HepG2 (cell line): ENCODE measurements around the gene CST8. TPM values are rescaled to one million over a fixed set of nuclear protein-coding genes. Genes with fewer than 3 reads are reported as not detected.

Source experiments
- ATAC-seq: fragments of 200-7000 bp; cut with Tn5 transposase; 3 replicates; pipeline ENCODE4 v1.9.1; 2020; ENCODE audit warnings: mild to moderate bottlenecking, moderate library complexity
- BruUV-seq: library from RNA; stranded (reverse); fragments of 400-500 nt; replicated peaks from 2 replicates; lab custom pipeline; 2021; lab: Mats Ljungman, UMichigan
- CTCF ChIA-PET: fragments of 300-600 bp; formaldehyde crosslinking; extraction: SDS; loops from one replicate; lab custom pipeline; 2021; ENCODE audit warnings: low total read pairs, inconsistent platforms, low intra/inter-chr PET ratio; lab: Yijun Ruan, JAX
- POLR2A ChIA-PET: fragments of 350-600 bp; sonication (Branson Sonifier 250); formaldehyde crosslinking; loops from one replicate; lab custom pipeline; 2020; ENCODE audit warnings: antibody characterized with exemption, inconsistent platforms; lab: Yijun Ruan, JAX
- DNase-seq: peaks from one replicate; pipeline ENCODE4 v3.0.0-alpha.2; 2015; ENCODE audit warnings: low spot score
- FAIRE-seq: peaks from 3 replicates; lab custom pipeline; 2011; peaks lifted over from hg19 to GRCh38; lab: Jason Lieb, UNC
- H2AFZ ChIP-seq: one replicate; pipeline ENCODE4 v1.6.1; 2011; ENCODE audit warnings: low read length, inconsistent platforms
- H3K27ac ChIP-seq: fragments of 300-600 bp; 3 replicates; pipeline ENCODE4 v1.8.0; 2011; ENCODE audit warnings: mixed run types, mild to moderate bottlenecking, mixed read lengths, low read length, inconsistent platforms; ENCODE audit not compliant: insufficient read depth; ENCODE audit errors: extremely low read length
- H3K27me3 ChIP-seq, 2 experiments: fragments of 200-600 bp in 1 of 2; 2 replicates in 1 of 2; 3 replicates in 1 of 2; pipeline versions ENCODE4 v1.6.0 to v1.8.0; 2011; ENCODE audit warnings: low read length in 2 of 2, mild to moderate bottlenecking in 2 of 2, moderate library complexity in 2 of 2, inconsistent platforms in 1 of 2; ENCODE audit not compliant: insufficient read depth in 2 of 2, control insufficient read depth in 1 of 2
- H3K36me3 ChIP-seq, 2 experiments: fragments of 200-600 bp in 1 of 2; replicated peaks in 1 of 2; 2 replicates in 1 of 2; 3 replicates in 1 of 2; pipeline versions ENCODE4 v1.5.1 to v1.8.0; 2011; ENCODE audit warnings: low read length in 2 of 2, inconsistent platforms in 1 of 2; ENCODE audit not compliant: insufficient read depth in 2 of 2, control insufficient read depth in 1 of 2
- H3K4me1 ChIP-seq: 2 replicates; pipeline ENCODE4 v1.5.1; 2012; ENCODE audit warnings: low read length, inconsistent platforms; ENCODE audit not compliant: insufficient read depth
- H3K4me2 ChIP-seq: 2 replicates; pipeline ENCODE4 v1.6.0; 2011; ENCODE audit warnings: low read depth, low read length, inconsistent platforms
- H3K4me3 ChIP-seq, 3 experiments: fragments of 200-600 bp in 1 of 3; sonication (generic), shearing (Covaris generic) in 1 of 3; replicated peaks in 1 of 3; 2 replicates each; pipeline ENCODE4 v1.5.1; 2011 to 2016; ENCODE audit warnings: low read length in 3 of 3, inconsistent platforms in 2 of 3, low read depth in 2 of 3, mild to moderate bottlenecking in 2 of 3, control low read depth in 1 of 3, mixed read lengths in 1 of 3; ENCODE audit not compliant: insufficient read depth in 1 of 3
- H3K79me2 ChIP-seq: one replicate; pipeline ENCODE4 v1.6.1; 2011; ENCODE audit warnings: low read length, inconsistent platforms; ENCODE audit not compliant: insufficient read depth
- H3K9ac ChIP-seq: 2 replicates; pipeline ENCODE4 v1.6.0; 2011; ENCODE audit warnings: mild to moderate bottlenecking, low read depth, low read length, inconsistent platforms; ENCODE audit not compliant: insufficient read depth
- H3K9me3 ChIP-seq: 2 replicates; pipeline ENCODE4 v1.5.1; 2012; ENCODE audit warnings: mild to moderate bottlenecking, low read length
- H4K20me1 ChIP-seq: 2 replicates; pipeline ENCODE4 v1.6.0; 2011; ENCODE audit warnings: inconsistent platforms, mild to moderate bottlenecking, low read length, moderate library complexity; ENCODE audit not compliant: insufficient read depth
- DMTF1 ChIP-seq: sonication (generic); formaldehyde crosslinking; IDR thresholded peaks from 2 replicates; pipeline ENCODE4 v1.4.0; 2020; ENCODE audit warnings: mild to moderate bottlenecking, missing genetic modification reagents
- GATAD2A ChIP-seq: IDR thresholded peaks from 2 replicates; pipeline ENCODE4 v1.6.1; 2016
- GTF2F1 ChIP-seq: fragments of 150-350 bp; IDR thresholded peaks from 2 replicates; pipeline ENCODE4 v1.6.1; 2014; ENCODE audit warnings: low read length
- HDAC6 ChIP-seq: fragments of 200-600 bp; sonication (generic); IDR thresholded peaks from 2 replicates; pipeline ENCODE4 v1.7.0; 2017; ENCODE audit warnings: mild to moderate bottlenecking, antibody characterized with exemption, low read length, low read depth
- MAFG ChIP-seq: sonication (generic); formaldehyde crosslinking; IDR thresholded peaks from 2 replicates; pipeline ENCODE4 v1.5.1; 2020; ENCODE audit warnings: mild to moderate bottlenecking, missing genetic modification reagents
- MATR3 ChIP-seq: sonication (generic); formaldehyde crosslinking; IDR thresholded peaks from 2 replicates; pipeline ENCODE4 v1.4.0; 2020; ENCODE audit warnings: missing genetic modification reagents
- MNT ChIP-seq: fragments of 450-650 bp; IDR thresholded peaks from 2 replicates; pipeline ENCODE4 v1.6.1; 2016
- PPARG ChIP-seq: conservative IDR thresholded peaks from 2 replicates; pipeline ENCODE4 v1.6.1; 2016; ENCODE audit warnings: missing biosample characterization, missing genetic modification reagents
- RORA ChIP-seq: sonication (generic); formaldehyde crosslinking; IDR thresholded peaks from 2 replicates; pipeline ENCODE4 v1.5.0; 2020; ENCODE audit warnings: mild to moderate bottlenecking, missing genetic modification reagents, moderate library complexity
- TAF15 ChIP-seq: fragments of 200-400 bp; formaldehyde crosslinking; IDR thresholded peaks from one replicate; pipeline ENCODE4 v1.6.1; 2018; ENCODE audit warnings: mild to moderate bottlenecking, low read depth, low read length; ENCODE audit not compliant: poor library complexity, severe bottlenecking
- TARDBP ChIP-seq: sonication (generic); formaldehyde crosslinking; IDR thresholded peaks from 2 replicates; pipeline ENCODE4 v1.8.0; 2022; ENCODE audit warnings: mild to moderate bottlenecking, missing genetic modification reagents
- TBL1XR1 ChIP-seq: fragments of 150-350 bp; IDR thresholded peaks from 2 replicates; pipeline ENCODE4 v1.6.1; 2014; ENCODE audit warnings: borderline replicate concordance, low read length; ENCODE audit not compliant: partially characterized antibody
- ZC3H4 ChIP-seq: sonication (generic); formaldehyde crosslinking; IDR thresholded peaks from 2 replicates; pipeline ENCODE4 v1.4.0; 2020; ENCODE audit warnings: missing genetic modification reagents, borderline replicate concordance
- ZNF180 ChIP-seq: sonication (generic); formaldehyde crosslinking; IDR thresholded peaks from 2 replicates; pipeline ENCODE4 v1.4.0; 2020; ENCODE audit warnings: low read depth, missing genetic modification reagents, borderline replicate concordance
- ZNF207 ChIP-seq: fragments of 450-650 bp; IDR thresholded peaks from 2 replicates; pipeline ENCODE4 v1.6.1; 2016; ENCODE audit warnings: antibody characterized with exemption, borderline replicate concordance
- WGBS: methylation state at CpG from one replicate; pipeline ENCODE4 v1.1.6; 2017; ENCODE audit warnings: low lambda C conversion rate; 5-methylcytosine and 5-hydroxymethylcytosine counted together
- in situ Hi-C: cut with HindIII; loops from 2 replicates; pipeline ENCODE4 v1.10.0; 2017; ENCODE audit warnings: low pct_unique_long_range_greater_than_20kb; ENCODE audit not compliant: extremely low pct_ligation_motif_present
- intact Hi-C: fragments of 100-400 bp; cut with micrococcal nuclease; formaldehyde crosslinking; loops from one replicate; pipeline ENCODE4 v1.10.0; 2022; ENCODE audit not compliant: unreplicated experiment
- polyA plus RNA-seq, 8 experiments: library from polyadenylated mRNA; depleted of rRNA in 3 of 8; stranded (reverse) in 7 of 8; unstranded in 1 of 8; fragments of >200 nt; fragmentation: Illumina TruSeq in 4 of 8; extraction: Trizol in 4 of 8; gene quantifications; 2 replicates each; pipeline versions ENCODE4 v1.2.1 to v1.2.3, GENCODE V29; 2011 to 2016; ENCODE audit warnings: low read depth in 4 of 8, missing spikeins in 1 of 8, mixed read lengths in 1 of 8; ENCODE audit not compliant: insufficient read depth in 1 of 8
- total RNA-seq, 5 experiments: library from RNA; depleted of rRNA; stranded (reverse); fragments of >200 nt; fragmentation: Illumina TruSeq; extraction: Trizol; gene quantifications; 2 replicates each; pipeline ENCODE4 v1.2.3, GENCODE V29; 2016; ENCODE audit warnings: low read depth in 1 of 5

Gene CST8
- total and polyA plus RNA-seq, 2 of the 13 experiments (the other 11 are each of a cell fraction or from before 2014, with no cell fraction given): not detected

- intact Hi-C loops: no loop called here
- POLR2A ChIA-PET: no interaction called here
- no peak for ATAC-seq
Measured at GRCh38 chr20:23459461-23460150, 31.3 kb upstream of the CST8 start.

More at GRCh38 chr20:23459461-23460150, 31.3 kb upstream of the CST8 start:
- no peak for TF ChIP-seq PPARG (CRISPR knock-in tag)
- TF ChIP-seq TAF15: no peak
- no peak for TF ChIP-seq RORA
- no peak for TF ChIP-seq MNT
- no peak for TF ChIP-seq TBL1XR1
- TF ChIP-seq GTF2F1: no peak
- TF ChIP-seq HDAC6: no peak
- no peak for TF ChIP-seq DMTF1 (CRISPR knock-in tag)
- TF ChIP-seq TARDBP (CRISPR knock-in tag): no peak
- no peak for TF ChIP-seq ZNF180
- no peak for TF ChIP-seq ZNF207
- no peak for TF ChIP-seq GATAD2A (CRISPR knock-in tag)
- no peak for TF ChIP-seq ZC3H4
- TF ChIP-seq MATR3 (CRISPR knock-in tag): no peak
- no peak for TF ChIP-seq MAFG (CRISPR knock-in tag)
- Histone ChIP-seq H3K4me3 (no peak overlapping the region), H2AFZ (no peak overlapping the region), H3K9me3 (no peaks in the 10 kb centered on the region), H3K4me1 (no peaks in the 10 kb centered on the region), H3K27me3 (peaks cover 6 to 18% of the 10 kb centered on the region in 2 experiments; a peak in 2 of 5 replicates), H3K4me2 (no peak overlapping the region), H3K36me3 (no peaks in the 10 kb centered on the region), H3K79me2 (no peaks in the 10 kb centered on the region), H3K9ac (no peak overlapping the region), H4K20me1 (no peaks in the 10 kb centered on the region), H3K27ac (no peak overlapping the region)
- CTCF ChIA-PET: no interaction called here
- in situ Hi-C loops: no loop called here
- no TSS peak for BruUV-seq
- no peak for FAIRE-seq
- 25% methylated on average over 3 of the region's 3 CpGs for WGBS
- DNase-seq: no peak
